H9 (cell line): Measurements from ENCODE around the gene KIF13A. TPM values are rescaled to one million over a fixed set of nuclear protein-coding genes. Genes with fewer than 3 reads are reported as not detected.

Experiments used
- DNase-seq: peaks from one replicate; pipeline ENCODE4 v3.0.0-alpha.2; 2017
- H2AFZ ChIP-seq: one replicate; pipeline ENCODE4 v1.6.1; 2013; ENCODE audit warnings: mild to moderate bottlenecking, low read length, control low read depth, moderate library complexity
- H2AK5ac ChIP-seq: 2 replicates; pipeline ENCODE4 v1.6.1; 2013; ENCODE audit warnings: low read length, control low read depth, mixed read lengths; ENCODE audit not compliant: insufficient read length
- H2BK120ac ChIP-seq: one replicate; pipeline ENCODE4 v1.6.1; 2013; ENCODE audit warnings: low read depth, mild to moderate bottlenecking, low read length, control low read depth, inconsistent platforms; ENCODE audit not compliant: poor library complexity, severe bottlenecking
- H2BK12ac ChIP-seq: 2 replicates; pipeline ENCODE4 v1.6.1; 2013; ENCODE audit warnings: low read length, control low read depth, mixed read lengths, low read depth; ENCODE audit not compliant: insufficient read length
- H2BK15ac ChIP-seq: 2 replicates; pipeline ENCODE4 v1.6.1; 2013; ENCODE audit warnings: low read depth, low read length, control low read depth
- H2BK20ac ChIP-seq: one replicate; pipeline ENCODE4 v1.6.1; 2013; ENCODE audit warnings: low read depth, mild to moderate bottlenecking, low read length, control low read depth, inconsistent platforms; ENCODE audit not compliant: poor library complexity, severe bottlenecking
- H2BK5ac ChIP-seq: 2 replicates; pipeline ENCODE4 v1.6.1; 2013; ENCODE audit warnings: low read length, control low read depth, mixed read lengths; ENCODE audit not compliant: insufficient read length
- H3K14ac ChIP-seq: 2 replicates; pipeline ENCODE4 v1.6.1; 2013; ENCODE audit warnings: low read length, control low read depth; ENCODE audit not compliant: insufficient read depth
- H3K18ac ChIP-seq: 2 replicates; pipeline ENCODE4 v1.6.1; 2013; ENCODE audit warnings: low read depth, mild to moderate bottlenecking, mixed read lengths, low read length, control low read depth; ENCODE audit not compliant: insufficient read length
- H3K23ac ChIP-seq: 2 replicates; pipeline ENCODE4 v1.6.1; 2013; ENCODE audit warnings: low read length, control low read depth, mixed read lengths, low read depth; ENCODE audit not compliant: insufficient read length
- H3K23me2 ChIP-seq: 2 replicates; pipeline ENCODE4 v1.6.1; 2013; ENCODE audit warnings: low read depth, mild to moderate bottlenecking, mixed read lengths, low read length, control low read depth; ENCODE audit not compliant: insufficient read length, poor library complexity, severe bottlenecking
- H3K27ac ChIP-seq: 2 replicates; pipeline ENCODE4 v1.5.1; 2013; ENCODE audit warnings: low read length, control low read depth, mixed read lengths, low read depth; ENCODE audit not compliant: insufficient read length
- H3K27me3 ChIP-seq: 2 replicates; pipeline ENCODE4 v1.6.1; 2013; ENCODE audit warnings: low read length, control low read depth, inconsistent platforms; ENCODE audit not compliant: insufficient read depth
- H3K4ac ChIP-seq: 2 replicates; pipeline ENCODE4 v1.6.1; 2013; ENCODE audit warnings: low read depth, mild to moderate bottlenecking, control low read depth, inconsistent platforms, low read length, moderate library complexity
- H3K4me1 ChIP-seq: 2 replicates; pipeline ENCODE4 v1.6.1; 2013; ENCODE audit warnings: low read length, control low read depth, inconsistent platforms; ENCODE audit not compliant: insufficient read depth
- H3K4me2 ChIP-seq: 2 replicates; pipeline ENCODE4 v1.6.1; 2013; ENCODE audit warnings: low read length, control low read depth, mixed read lengths; ENCODE audit not compliant: insufficient read length, insufficient read depth
- H3K56ac ChIP-seq: 2 replicates; pipeline ENCODE4 v1.6.1; 2013; ENCODE audit warnings: low read depth, mild to moderate bottlenecking, mixed read lengths, low read length, control low read depth; ENCODE audit not compliant: insufficient read length
- H3K79me1 ChIP-seq: 2 replicates; pipeline ENCODE4 v1.6.1; 2013; ENCODE audit warnings: low read depth, mild to moderate bottlenecking, moderate library complexity, low read length, control low read depth, inconsistent platforms; ENCODE audit not compliant: insufficient read depth, poor library complexity, severe bottlenecking
- H3K79me2 ChIP-seq: 2 replicates; pipeline ENCODE4 v1.6.1; 2013; ENCODE audit warnings: low read length, control low read depth, inconsistent platforms; ENCODE audit not compliant: insufficient read depth
- H3K9ac ChIP-seq: 2 replicates; pipeline ENCODE4 v1.6.1; 2013; ENCODE audit warnings: low read length, control low read depth, mixed read lengths; ENCODE audit not compliant: insufficient read length; ENCODE audit errors: extremely low read depth
- H3K9me3 ChIP-seq: one replicate; pipeline ENCODE4 v1.6.1; 2013; ENCODE audit warnings: low read depth, low read length, inconsistent platforms; ENCODE audit not compliant: control insufficient read depth
- H3T11ph ChIP-seq: one replicate; pipeline ENCODE4 v1.6.1; 2013; ENCODE audit warnings: mild to moderate bottlenecking, low read length, control low read depth, inconsistent platforms
- H4K20me1 ChIP-seq: one replicate; pipeline ENCODE4 v1.6.1; 2013; ENCODE audit not compliant: control insufficient read depth, insufficient read length, insufficient read depth
- H4K5ac ChIP-seq: 2 replicates; pipeline ENCODE4 v1.6.1; 2013; ENCODE audit warnings: low read depth, mild to moderate bottlenecking, mixed read lengths, low read length, control low read depth; ENCODE audit not compliant: insufficient read length
- H4K8ac ChIP-seq: replicated peaks from 2 replicates; pipeline ENCODE4 v1.6.1; 2013; ENCODE audit warnings: low read length, control low read depth, mixed read lengths, low read depth; ENCODE audit not compliant: insufficient read length
- H4K91ac ChIP-seq: 2 replicates; pipeline ENCODE4 v1.6.1; 2013; ENCODE audit warnings: low read depth, mild to moderate bottlenecking, moderate library complexity, mixed read lengths, low read length, control low read depth; ENCODE audit not compliant: insufficient read length
- H3K27ac Mint-ChIP-seq, 3 experiments: 2 replicates in 2 of 3; 3 replicates in 1 of 3; pipeline ENCODE4 v1.8.0; 2020 to 2021; ENCODE audit warnings: mixed read lengths in 3 of 3, mild to moderate bottlenecking in 1 of 3, moderate library complexity in 1 of 3
- H3K27me3 Mint-ChIP-seq: 2 replicates; pipeline ENCODE4 v1.8.0; 2021; ENCODE audit warnings: low read depth, mild to moderate bottlenecking, moderate library complexity, mixed read lengths
- H3K36me3 Mint-ChIP-seq, 3 experiments: 2 replicates in 2 of 3; 3 replicates in 1 of 3; pipeline ENCODE4 v1.8.0; 2020 to 2021; ENCODE audit warnings: low read depth in 3 of 3, mixed read lengths in 3 of 3; ENCODE audit not compliant: insufficient read depth in 1 of 3
- H3K4me1 Mint-ChIP-seq, 2 experiments: 2 replicates each; pipeline ENCODE4 v1.8.0; 2020; ENCODE audit warnings: mixed read lengths in 2 of 2
- H3K4me3 Mint-ChIP-seq, 2 experiments: 2 replicates in 1 of 2; 3 replicates in 1 of 2; pipeline ENCODE4 v1.8.0; 2020 to 2021; ENCODE audit warnings: mild to moderate bottlenecking in 2 of 2, mixed read lengths in 2 of 2, moderate library complexity in 1 of 2
- H3K9me3 Mint-ChIP-seq, 2 experiments: 2 replicates in 1 of 2; 3 replicates in 1 of 2; pipeline ENCODE4 v1.8.0; 2020; ENCODE audit warnings: mild to moderate bottlenecking in 2 of 2, mixed read lengths in 2 of 2, moderate library complexity in 1 of 2
- CTCF ChIP-seq: fragments of 200-600 bp; sonication (generic); conservative IDR thresholded peaks from 3 replicates; pipeline ENCODE4 v1.8.0; 2021; ENCODE audit warnings: antibody characterized with exemption, mild to moderate bottlenecking
- WGBS: extraction: QIAGEN DNeasy Blood & Tissue Kit; methylation state at CpG from one replicate; pipeline ENCODE4 v1.1.7; 2013; ENCODE audit warnings: missing lambda C conversion rate, low lambda C conversion rate, mixed read lengths; ENCODE audit not compliant: insufficient read length; ENCODE audit errors: extremely low coverage; 5-methylcytosine and 5-hydroxymethylcytosine counted together
- total RNA-seq: library from RNA; stranded (reverse); gene quantifications from 2 replicates; pipeline ENCODE4 v1.2.1, GENCODE V29; 2021

KIF13A gene
- total RNA-seq, 1 experiment from 2014 or later: 38.2 TPM

GRCh38 chr6:18028332-18028731 is 40.9 kb upstream of the KIF13A start:
- no CpG with 5 or more reads among the region's 2 CpGs for WGBS
- H3K23ac ChIP-seq: no peak overlapping the region
- Mint-ChIP-seq H3K36me3 (no peaks in the 10 kb centered on the region; a peak in 1 of 7 replicates), H3K27ac (no peak overlapping the region), H3K9me3 (no peaks in the 10 kb centered on the region), H3K4me1 (peaks cover 15 to 19% of the 10 kb centered on the region in 2 experiments), H3K4me3 (no peak overlapping the region), H3K27me3 (no peaks in the 10 kb centered on the region)
- H4K8ac ChIP-seq: no peak overlapping the region
- no peaks in the 10 kb centered on the region for H3K9me3 ChIP-seq
- H3K56ac ChIP-seq: no peak overlapping the region
- no peaks in the 10 kb centered on the region for H3K27me3 ChIP-seq
- no peak overlapping the region for H4K5ac ChIP-seq
- H2AK5ac ChIP-seq: no peak overlapping the region
- TF ChIP-seq CTCF: no peak
- H3K9ac ChIP-seq: no peak overlapping the region
- H2BK15ac ChIP-seq: no peak overlapping the region
- no peak overlapping the region for H2BK12ac ChIP-seq
- H3K14ac ChIP-seq: no peak overlapping the region
- H3K23me2 ChIP-seq: no peaks in the 10 kb centered on the region
- no peaks in the 10 kb centered on the region for H4K20me1 ChIP-seq
- no peak for DNase-seq
- H2BK120ac ChIP-seq: no peak overlapping the region
- H2AFZ ChIP-seq: no peak overlapping the region
- H4K91ac ChIP-seq: no peak overlapping the region
- no peak overlapping the region for H3K18ac ChIP-seq
- H2BK20ac ChIP-seq: no peak overlapping the region
- H3K4ac ChIP-seq: no peak overlapping the region
- no peak overlapping the region for H3T11ph ChIP-seq
- no peak overlapping the region for H2BK5ac ChIP-seq
- H3K79me2 ChIP-seq: no peaks in the 10 kb centered on the region
- H3K79me1 ChIP-seq: no peaks in the 10 kb centered on the region
- H3K4me2 ChIP-seq: no peak overlapping the region
- H3K4me1 ChIP-seq: peaks cover 9% of the 10 kb centered on the region
- H3K27ac ChIP-seq: no peak overlapping the region
